Gastrocnemius medialis (tissue), 4 donors: ENCODE results near the gene NAA40. TPM values are rescaled to one million over a fixed set of nuclear protein-coding genes. Genes with fewer than 3 reads are reported as not detected.

Experiments
- ATAC-seq, 2 donors: fragments of 150-250 bp; one replicate each; pipeline ENCODE4 v1.9.1; 2016
- DNase-seq, 2 donors: peaks; one replicate each; pipeline ENCODE4 v3.0.0-alpha.2; 2019
- H3K27ac ChIP-seq, 4 donors: fragments of 200-600 bp; sonication (generic); 1 replicate in 1 of 4; 2 replicates in 3 of 4; pipeline ENCODE4 v1.5.1; 2016 to 2018; ENCODE audit warnings: mild to moderate bottlenecking in 2 of 4, moderate library complexity in 1 of 4
- H3K27me3 ChIP-seq, 3 donors: fragments of 200-600 bp; sonication (generic) in 2 of 3; 1 replicate in 1 of 3; 2 replicates in 2 of 3; pipeline versions ENCODE4 v1.5.1 to v1.6.0; 2016 to 2019; ENCODE audit warnings: mild to moderate bottlenecking in 1 of 3, moderate library complexity in 1 of 3
- H3K36me3 ChIP-seq, 2 donors: fragments of 200-600 bp; sonication (generic) in 1 of 2; one replicate each; pipeline ENCODE4 v1.5.1; 2017 to 2018
- H3K4me1 ChIP-seq, 2 donors: fragments of 200-600 bp; sonication (generic) in 1 of 2; one replicate each; pipeline ENCODE4 v1.5.1; 2016 to 2017; ENCODE audit warnings: mild to moderate bottlenecking in 2 of 2
- H3K4me3 ChIP-seq, 4 donors: fragments of 200-600 bp; sonication (generic) in 3 of 4; 1 replicate in 1 of 4; 2 replicates in 3 of 4; pipeline ENCODE4 v1.5.1; 2016 to 2019; ENCODE audit warnings: mild to moderate bottlenecking in 2 of 4
- H3K9me3 ChIP-seq, 3 donors: fragments of 200-600 bp; sonication (generic) in 2 of 3; 1 replicate in 1 of 3; 2 replicates in 2 of 3; pipeline ENCODE4 v1.5.1; 2016 to 2019
- CTCF ChIP-seq, 5 experiments: fragments of 450-650 bp in 3 of 5; fragments of 200-600 bp in 2 of 5; sonication (generic) in 2 of 5; IDR thresholded peaks in 4 of 5; conservative IDR thresholded peaks in 1 of 5; 1 replicate in 4 of 5; 2 replicates in 1 of 5; pipeline ENCODE4 v1.5.1; 2016 to 2019; ENCODE audit warnings: antibody characterized with exemption in 5 of 5, mild to moderate bottlenecking in 3 of 5, moderate library complexity in 3 of 5
- POLR2A ChIP-seq, 2 donors: fragments of 450-650 bp; IDR thresholded peaks; one replicate each; pipeline ENCODE4 v1.6.1; 2017; ENCODE audit warnings: antibody characterized with exemption in 2 of 2, mild to moderate bottlenecking in 2 of 2, moderate library complexity in 2 of 2
- in situ Hi-C, 4 donors: fragments of 200-750 bp; cut with MboI; loops; one replicate each; pipeline versions ENCODE4 v1.15.0 to v1.8.0; 2017; ENCODE audit warnings: low sequenced_read_pairs in 4 of 4
- intact Hi-C: fragments of 100-400 bp; cut with DNase I; formaldehyde crosslinking; loops from one replicate; pipeline ENCODE4 v1.15.1; 2023; ENCODE audit warnings: low total_unique reads
- total RNA-seq, 4 donors: library from RNA; depleted of rRNA; stranded (reverse); fragments of >200 nt; gene quantifications; one replicate each; pipeline versions ENCODE4 v1.1.0 to v1.2.3, GENCODE V29; 2016

The NAA40 gene
- total RNA-seq, 4 donors from 2014 or later: 4.9 to 11.4 (median 6.5) TPM

- H3K9me3 ChIP-seq: no peaks in the 10 kb centered on the region
- no peak for TF ChIP-seq POLR2A (IDR thresholded peaks at IDR 0.05)
- TF ChIP-seq CTCF (IDR thresholded peaks at IDR 0.05 in 4 of 5, conservative IDR thresholded peaks at IDR 0.05 in 1 of 5): no peak
- no peaks in the 10 kb centered on the region for H3K27me3 ChIP-seq
- no peak for ATAC-seq
- peak in 1 of 2 donors; percentile 41 for DNase-seq
- intact Hi-C loops: no loop called here
- H3K27ac ChIP-seq: peak overlapping the region in 3 of 4 donors; percentile 76 to 81 (median 78)
- H3K4me1 ChIP-seq: peaks cover 28 to 39% of the 10 kb centered on the region in 2 donors
- H3K4me3 ChIP-seq: peak overlapping the region in 1 of 4 donors; percentile 44
- no peaks in the 10 kb centered on the region for H3K36me3 ChIP-seq
- in situ Hi-C loops: no loop called here
These were observed 18.5 kb upstream of the NAA40 start for GRCh38 chr11:63920126-63920938.

GRCh38 chr11:63920939-63921417 lies 17.8 kb upstream of the NAA40 start:
- no peaks in the 10 kb centered on the region for H3K36me3 ChIP-seq
- ATAC-seq (no peak), DNase-seq (no peak)
- in situ Hi-C loops (no loop called here), intact Hi-C loops (no loop called here)
- H3K4me3 ChIP-seq: no peak overlapping the region
- H3K9me3 ChIP-seq: no peaks in the 10 kb centered on the region
- H3K4me1 ChIP-seq: peaks cover 25 to 33% of the 10 kb centered on the region in 2 donors
- H3K27ac ChIP-seq: peak overlapping the region in 1 of 4 donors; percentile 81
- TF ChIP-seq POLR2A (IDR thresholded peaks at IDR 0.05): no peak
- peak in 3 of 5 experiments; percentile 30 to 41 (median 40) for TF ChIP-seq CTCF (IDR thresholded peaks at IDR 0.05 in 4 of 5, conservative IDR thresholded peaks at IDR 0.05 in 1 of 5)
- no peaks in the 10 kb centered on the region for H3K27me3 ChIP-seq

- DNase-seq (no peak), ATAC-seq (no peak)
- Histone ChIP-seq H3K9me3 (no peaks in the 10 kb centered on the region), H3K27ac (no peak overlapping the region), H3K27me3 (no peaks in the 10 kb centered on the region), H3K36me3 (no peaks in the 10 kb centered on the region), H3K4me3 (no peak overlapping the region), H3K4me1 (peaks cover 14 to 19% of the 10 kb centered on the region in 2 donors)
- in situ Hi-C loops: no loop called here
- no peak for TF ChIP-seq CTCF (IDR thresholded peaks at IDR 0.05 in 4 of 5, conservative IDR thresholded peaks at IDR 0.05 in 1 of 5)
- no peak for TF ChIP-seq POLR2A (IDR thresholded peaks at IDR 0.05)
- intact Hi-C loops: no loop called here
These were observed 16.1 kb upstream of the NAA40 start for GRCh38 chr11:63922673-63923192.

- in situ Hi-C loops (no loop called here), intact Hi-C loops (no loop called here)
- DNase-seq (no peak), ATAC-seq (no peak)
- no peaks in the 10 kb centered on the region for H3K9me3 ChIP-seq
- no peaks in the 10 kb centered on the region for H3K27me3 ChIP-seq
- no peak overlapping the region for H3K27ac ChIP-seq
- TF ChIP-seq POLR2A (IDR thresholded peaks at IDR 0.05): no peak
- TF ChIP-seq CTCF (IDR thresholded peaks at IDR 0.05 in 4 of 5, conservative IDR thresholded peaks at IDR 0.05 in 1 of 5): no peak
- H3K4me3 ChIP-seq: no peak overlapping the region
- H3K36me3 ChIP-seq: no peaks in the 10 kb centered on the region
- peaks cover 11 to 14% of the 10 kb centered on the region in 2 donors for H3K4me1 ChIP-seq
These were observed 15.5 kb upstream of the NAA40 start for GRCh38 chr11:63923319-63923718.
